HepG2 (cell line): ENCODE data around the gene CNKSR3. TPM values are rescaled to one million over a fixed set of nuclear protein-coding genes. Genes with fewer than 3 reads are reported as not detected.

Source experiments
- AKAP8 ChIP-seq: sonication (generic); formaldehyde crosslinking; IDR thresholded peaks from 2 replicates; pipeline ENCODE4 v1.5.1; 2020; ENCODE audit warnings: mild to moderate bottlenecking, missing genetic modification reagents
- EP300 ChIP-seq, 3 experiments: sonication (generic) in 1 of 3; formaldehyde crosslinking in 1 of 3; IDR thresholded peaks; 2 replicates each; pipeline versions ENCODE4 v1.5.1 to v1.6.1; 2011 to 2020; ENCODE audit warnings: low read depth in 2 of 3, low read length in 2 of 3, borderline replicate concordance in 1 of 3, improper control_type of control experiment in 1 of 3, mild to moderate bottlenecking in 1 of 3, missing genetic modification reagents in 1 of 3, moderate library complexity in 1 of 3
- FOXA1 ChIP-seq, 2 experiments: fragments of 450-650 bp in 1 of 2; sonication (generic) in 1 of 2; formaldehyde crosslinking in 1 of 2; IDR thresholded peaks; 2 replicates each; pipeline versions ENCODE4 v1.4.0 to v1.6.1; 2016 to 2020; ENCODE audit warnings: missing genetic modification reagents in 1 of 2
- FOXO1 ChIP-seq: sonication (generic); formaldehyde crosslinking; IDR thresholded peaks from 2 replicates; pipeline ENCODE4 v1.4.0; 2020; ENCODE audit warnings: missing genetic modification reagents
- MXI1 ChIP-seq: IDR thresholded peaks from 3 replicates; pipeline ENCODE4 v1.6.1; 2012; ENCODE audit warnings: low read depth, low read length, inconsistent platforms, borderline replicate concordance
- NR2F2 ChIP-seq: IDR thresholded peaks from 2 replicates; pipeline ENCODE4 v1.6.1; 2012; ENCODE audit warnings: low read depth, inconsistent platforms, borderline replicate concordance
- RNF2 ChIP-seq: fragments of 450-650 bp; conservative IDR thresholded peaks from 2 replicates; pipeline ENCODE4 v1.6.1; 2016; ENCODE audit warnings: low read depth
- SAP130 ChIP-seq: IDR thresholded peaks from 2 replicates; pipeline ENCODE4 v1.6.1; 2016; ENCODE audit warnings: low read depth
- SIX4 ChIP-seq: sonication (generic); formaldehyde crosslinking; IDR thresholded peaks from 2 replicates; pipeline ENCODE4 v1.4.0; 2020; ENCODE audit warnings: missing genetic modification reagents
- SOX6 ChIP-seq, 2 experiments: fragments of 450-650 bp in 1 of 2; sonication (generic) in 1 of 2; formaldehyde crosslinking in 1 of 2; IDR thresholded peaks; 2 replicates each; pipeline versions ENCODE4 v1.4.0 to v1.6.1; 2017 to 2020; ENCODE audit warnings: antibody characterized with exemption in 1 of 2, mild to moderate bottlenecking in 1 of 2, missing genetic modification reagents in 1 of 2
- SP5 ChIP-seq: IDR thresholded peaks from 2 replicates; pipeline ENCODE4 v1.6.1; 2016; ENCODE audit warnings: low read depth, borderline replicate concordance
- SPEN ChIP-seq: sonication (generic); formaldehyde crosslinking; IDR thresholded peaks from 2 replicates; pipeline ENCODE4 v1.5.1; 2020; ENCODE audit warnings: low read depth, mild to moderate bottlenecking, missing genetic modification reagents
- TARDBP ChIP-seq: sonication (generic); formaldehyde crosslinking; IDR thresholded peaks from 2 replicates; pipeline ENCODE4 v1.8.0; 2022; ENCODE audit warnings: mild to moderate bottlenecking, missing genetic modification reagents
- TBX2 ChIP-seq: sonication (generic); formaldehyde crosslinking; IDR thresholded peaks from 2 replicates; pipeline ENCODE4 v1.5.0; 2020; ENCODE audit warnings: missing genetic modification reagents, mild to moderate bottlenecking, borderline replicate concordance
- ZKSCAN8 ChIP-seq: IDR thresholded peaks from 2 replicates; pipeline ENCODE4 v1.6.1; 2016; ENCODE audit warnings: borderline replicate concordance, missing genetic modification reagents, missing compliant biosample characterization
- ZMYM4 ChIP-seq: sonication (generic); formaldehyde crosslinking; IDR thresholded peaks from 2 replicates; pipeline ENCODE4 v1.8.1; 2023; ENCODE audit warnings: mild to moderate bottlenecking, missing genetic modification reagents
- ZNF337 ChIP-seq: sonication (generic); formaldehyde crosslinking; IDR thresholded peaks from 2 replicates; pipeline ENCODE4 v1.5.1; 2020; ENCODE audit warnings: missing genetic modification reagents, low read depth, mild to moderate bottlenecking, borderline replicate concordance
- ZNF772 ChIP-seq: sonication (generic); formaldehyde crosslinking; IDR thresholded peaks from 2 replicates; pipeline ENCODE4 v1.5.0; 2020; ENCODE audit warnings: mild to moderate bottlenecking, missing genetic modification reagents
- ZNF816 ChIP-seq: sonication (generic); formaldehyde crosslinking; IDR thresholded peaks from 2 replicates; pipeline ENCODE4 v1.8.0; 2022; ENCODE audit warnings: missing genetic modification reagents, mild to moderate bottlenecking, borderline replicate concordance
- ZNF878 ChIP-seq: sonication (generic); formaldehyde crosslinking; IDR thresholded peaks from 2 replicates; pipeline ENCODE4 v1.8.1; 2023; ENCODE audit warnings: mild to moderate bottlenecking, missing genetic modification reagents, moderate library complexity
- polyA plus RNA-seq, 8 experiments: library from polyadenylated mRNA; depleted of rRNA in 3 of 8; stranded (reverse) in 7 of 8; unstranded in 1 of 8; fragments of >200 nt; fragmentation: Illumina TruSeq in 4 of 8; extraction: Trizol in 4 of 8; gene quantifications; 2 replicates each; pipeline versions ENCODE4 v1.2.1 to v1.2.3, GENCODE V29; 2011 to 2016; ENCODE audit warnings: low read depth in 4 of 8, missing spikeins in 1 of 8, mixed read lengths in 1 of 8; ENCODE audit not compliant: insufficient read depth in 1 of 8
- total RNA-seq, 5 experiments: library from RNA; depleted of rRNA; stranded (reverse); fragments of >200 nt; fragmentation: Illumina TruSeq; extraction: Trizol; gene quantifications; 2 replicates each; pipeline ENCODE4 v1.2.3, GENCODE V29; 2016; ENCODE audit warnings: low read depth in 1 of 5
- TF ChIP-seq, protein P1 (sequence below): sonication (generic); formaldehyde crosslinking; IDR thresholded peaks from 2 replicates; pipeline ENCODE4 v1.4.0; 2020; ENCODE audit warnings: missing genetic modification reagents
- TF ChIP-seq, protein P2 (sequence below): IDR thresholded peaks from 2 replicates; pipeline ENCODE4 v1.6.1; 2016; ENCODE audit warnings: mild to moderate bottlenecking

CNKSR3 gene
- total and polyA plus RNA-seq, 2 of the 13 experiments (the other 11 are each of a cell fraction or from before 2014, with no cell fraction given): 9.2 to 38.6 TPM

DNA sequence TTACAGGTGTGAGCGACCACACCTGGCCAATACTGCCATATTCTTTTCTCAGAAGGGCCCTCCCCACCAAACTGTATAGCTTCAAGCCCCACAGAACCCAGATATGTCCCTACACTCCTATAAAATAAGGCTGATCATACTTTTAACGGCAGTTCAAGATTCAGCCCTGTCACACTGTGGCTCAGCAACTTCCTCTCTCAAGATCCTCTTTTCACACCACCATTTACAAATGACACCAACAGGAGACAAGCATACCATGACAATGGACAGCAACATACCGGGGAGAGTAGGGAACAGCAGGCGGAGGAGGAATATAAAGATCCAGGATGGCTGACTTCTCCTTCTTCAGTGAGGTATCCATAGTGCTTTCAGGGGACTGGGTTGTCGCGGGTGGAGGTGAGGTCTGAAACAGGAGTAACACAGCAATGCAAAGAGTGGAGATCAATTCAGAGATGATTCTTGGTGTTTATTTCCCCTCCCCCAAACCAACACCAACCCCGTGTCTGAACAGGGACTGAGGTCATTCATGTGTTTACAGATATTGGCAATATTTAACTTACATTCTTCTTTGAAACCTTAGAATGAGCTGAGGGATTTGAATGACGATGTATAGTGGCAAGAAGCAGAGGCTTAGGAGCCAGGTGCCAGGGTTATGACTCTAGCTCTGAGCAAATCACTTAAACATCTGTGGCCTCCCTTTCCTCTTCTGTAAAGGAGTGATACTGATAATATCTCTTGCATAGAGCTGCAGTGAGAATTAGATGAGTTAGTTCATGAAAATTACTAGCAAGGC lies 96.3 kb downstream of the CNKSR3 start (continued):
- TF ChIP-seq, protein P1, sequence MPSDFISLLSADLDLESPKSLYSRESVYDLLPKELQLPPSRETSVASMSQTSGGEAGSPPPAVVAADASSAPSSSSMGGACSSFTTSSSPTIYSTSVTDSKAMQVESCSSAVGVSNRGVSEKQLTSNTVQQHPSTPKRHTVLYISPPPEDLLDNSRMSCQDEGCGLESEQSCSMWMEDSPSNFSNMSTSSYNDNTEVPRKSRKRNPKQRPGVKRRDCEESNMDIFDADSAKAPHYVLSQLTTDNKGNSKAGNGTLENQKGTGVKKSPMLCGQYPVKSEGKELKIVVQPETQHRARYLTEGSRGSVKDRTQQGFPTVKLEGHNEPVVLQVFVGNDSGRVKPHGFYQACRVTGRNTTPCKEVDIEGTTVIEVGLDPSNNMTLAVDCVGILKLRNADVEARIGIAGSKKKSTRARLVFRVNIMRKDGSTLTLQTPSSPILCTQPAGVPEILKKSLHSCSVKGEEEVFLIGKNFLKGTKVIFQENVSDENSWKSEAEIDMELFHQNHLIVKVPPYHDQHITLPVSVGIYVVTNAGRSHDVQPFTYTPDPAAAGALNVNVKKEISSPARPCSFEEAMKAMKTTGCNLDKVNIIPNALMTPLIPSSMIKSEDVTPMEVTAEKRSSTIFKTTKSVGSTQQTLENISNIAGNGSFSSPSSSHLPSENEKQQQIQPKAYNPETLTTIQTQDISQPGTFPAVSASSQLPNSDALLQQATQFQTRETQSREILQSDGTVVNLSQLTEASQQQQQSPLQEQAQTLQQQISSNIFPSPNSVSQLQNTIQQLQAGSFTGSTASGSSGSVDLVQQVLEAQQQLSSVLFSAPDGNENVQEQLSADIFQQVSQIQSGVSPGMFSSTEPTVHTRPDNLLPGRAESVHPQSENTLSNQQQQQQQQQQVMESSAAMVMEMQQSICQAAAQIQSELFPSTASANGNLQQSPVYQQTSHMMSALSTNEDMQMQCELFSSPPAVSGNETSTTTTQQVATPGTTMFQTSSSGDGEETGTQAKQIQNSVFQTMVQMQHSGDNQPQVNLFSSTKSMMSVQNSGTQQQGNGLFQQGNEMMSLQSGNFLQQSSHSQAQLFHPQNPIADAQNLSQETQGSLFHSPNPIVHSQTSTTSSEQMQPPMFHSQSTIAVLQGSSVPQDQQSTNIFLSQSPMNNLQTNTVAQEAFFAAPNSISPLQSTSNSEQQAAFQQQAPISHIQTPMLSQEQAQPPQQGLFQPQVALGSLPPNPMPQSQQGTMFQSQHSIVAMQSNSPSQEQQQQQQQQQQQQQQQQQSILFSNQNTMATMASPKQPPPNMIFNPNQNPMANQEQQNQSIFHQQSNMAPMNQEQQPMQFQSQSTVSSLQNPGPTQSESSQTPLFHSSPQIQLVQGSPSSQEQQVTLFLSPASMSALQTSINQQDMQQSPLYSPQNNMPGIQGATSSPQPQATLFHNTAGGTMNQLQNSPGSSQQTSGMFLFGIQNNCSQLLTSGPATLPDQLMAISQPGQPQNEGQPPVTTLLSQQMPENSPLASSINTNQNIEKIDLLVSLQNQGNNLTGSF (CRISPR knock-in tag): no peak
- 0 out of 2 replicates have a peak, but pooled peaks have one; percentile 46 for TF ChIP-seq ZNF878 (CRISPR knock-in tag)
- TF ChIP-seq MXI1: peak; percentile 11; the same call in 1 of the 3 replicates
- 0 out of 2 replicates have a peak, but pooled peaks have one; percentile 39 for TF ChIP-seq TBX2 (CRISPR knock-in tag)
- peak; percentile 71 for TF ChIP-seq SAP130 (CRISPR knock-in tag)
- no peak for TF ChIP-seq FOXA1 (IDR thresholded peaks at IDR 0.05)
- TF ChIP-seq FOXA1 (CRISPR knock-in tag; IDR thresholded peaks at IDR 0.05): peak; percentile 75
- no peak for TF ChIP-seq ZNF337 (CRISPR knock-in tag)
- no peak for TF ChIP-seq ZNF816 (CRISPR knock-in tag)
- TF ChIP-seq, protein P2, sequence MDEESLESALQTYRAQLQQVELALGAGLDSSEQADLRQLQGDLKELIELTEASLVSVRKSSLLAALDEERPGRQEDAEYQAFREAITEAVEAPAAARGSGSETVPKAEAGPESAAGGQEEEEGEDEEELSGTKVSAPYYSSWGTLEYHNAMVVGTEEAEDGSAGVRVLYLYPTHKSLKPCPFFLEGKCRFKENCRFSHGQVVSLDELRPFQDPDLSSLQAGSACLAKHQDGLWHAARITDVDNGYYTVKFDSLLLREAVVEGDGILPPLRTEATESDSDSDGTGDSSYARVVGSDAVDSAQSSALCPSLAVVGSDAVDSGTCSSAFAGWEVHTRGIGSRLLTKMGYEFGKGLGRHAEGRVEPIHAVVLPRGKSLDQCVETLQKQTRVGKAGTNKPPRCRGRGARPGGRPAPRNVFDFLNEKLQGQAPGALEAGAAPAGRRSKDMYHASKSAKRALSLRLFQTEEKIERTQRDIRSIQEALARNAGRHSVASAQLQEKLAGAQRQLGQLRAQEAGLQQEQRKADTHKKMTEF: peak; percentile 70; the same call in 1 of the 2 replicates
- no peak for TF ChIP-seq TARDBP (CRISPR knock-in tag)
- no peak for TF ChIP-seq AKAP8
- TF ChIP-seq FOXO1: peak; percentile 60; the same call in 1 of the 2 replicates
- TF ChIP-seq SP5: peak; percentile 92
- TF ChIP-seq SPEN (CRISPR knock-in tag): no peak
- 0 out of 2 replicates have a peak, but pooled peaks have one; percentile 45 for TF ChIP-seq ZKSCAN8 (CRISPR knock-in tag)
- peak; percentile 87 for TF ChIP-seq SIX4 (CRISPR knock-in tag)
- TF ChIP-seq SOX6 (IDR thresholded peaks at IDR 0.05): no peak
- TF ChIP-seq SOX6 (CRISPR knock-in tag; IDR thresholded peaks at IDR 0.05): peak; percentile 87
- no peak for TF ChIP-seq ZNF772 (CRISPR knock-in tag)
- no peak for TF ChIP-seq RNF2
- peak; percentile 60 for TF ChIP-seq NR2F2
- TF ChIP-seq EP300 (IDR thresholded peaks at IDR 0.05; ENCODE audit: low read depth in 2 of 2, low read length in 2 of 2): peak in 1 of 2 experiments; percentile 67; a peak in 2 of 4 replicates
- TF ChIP-seq EP300 (CRISPR knock-in tag; IDR thresholded peaks at IDR 0.05; ENCODE audit: borderline replicate concordance): peak; percentile 42; the same call in 1 of the 2 replicates
- TF ChIP-seq ZMYM4: peak; percentile 38; the same call in 1 of the 2 replicates
